Chondrocyte (in vitro differentiated cells): ENCODE measurements around the gene MIPOL1. TPM values are rescaled to one million over a fixed set of nuclear protein-coding genes. Genes with fewer than 3 reads are reported as not detected.
"Not testable (repeated sequence)": the region's sequence is repeated elsewhere in the genome, so short reads cannot be mapped to it uniquely, and the experiment has no call there.

Experiments used
- DNase-seq: peaks from one replicate; pipeline ENCODE4 v3.0.0; 2021; ENCODE audit warnings: mixed read lengths, low spot score
- H3K27ac Mint-ChIP-seq: one replicate; pipeline ENCODE4 v1.8.0; 2021; ENCODE audit warnings: mild to moderate bottlenecking, moderate library complexity, mixed read lengths; ENCODE audit not compliant: unreplicated experiment
- H3K27me3 Mint-ChIP-seq: 2 replicates; pipeline ENCODE4 v1.8.0; 2021; ENCODE audit warnings: low read depth, mixed read lengths
- H3K36me3 Mint-ChIP-seq: 2 replicates; pipeline ENCODE4 v1.8.0; 2021; ENCODE audit warnings: low read depth, mixed read lengths
- H3K4me1 Mint-ChIP-seq: 2 replicates; pipeline ENCODE4 v1.8.0; 2021; ENCODE audit warnings: low read depth, mild to moderate bottlenecking, mixed read lengths
- H3K4me3 Mint-ChIP-seq: one replicate; pipeline ENCODE4 v1.8.0; 2021; ENCODE audit warnings: mild to moderate bottlenecking, moderate library complexity, mixed read lengths; ENCODE audit not compliant: unreplicated experiment
- H3K9me3 Mint-ChIP-seq: 2 replicates; pipeline ENCODE4 v1.8.0; 2021; ENCODE audit warnings: low read depth, mixed read lengths
- total RNA-seq: library from RNA; stranded (reverse); gene quantifications from 3 replicates; pipeline ENCODE4 v1.2.1, GENCODE V29; 2021
- TF ChIP-seq, protein P1 (sequence below): fragments of 200-600 bp; sonication (generic); IDR thresholded peaks from 2 replicates; pipeline ENCODE4 v1.5.0; 2021; ENCODE audit warnings: antibody characterized with exemption, mild to moderate bottlenecking, moderate library complexity

MIPOL1 gene
- total RNA-seq, 1 donor from 2014 or later = 9.8 TPM

DNA sequence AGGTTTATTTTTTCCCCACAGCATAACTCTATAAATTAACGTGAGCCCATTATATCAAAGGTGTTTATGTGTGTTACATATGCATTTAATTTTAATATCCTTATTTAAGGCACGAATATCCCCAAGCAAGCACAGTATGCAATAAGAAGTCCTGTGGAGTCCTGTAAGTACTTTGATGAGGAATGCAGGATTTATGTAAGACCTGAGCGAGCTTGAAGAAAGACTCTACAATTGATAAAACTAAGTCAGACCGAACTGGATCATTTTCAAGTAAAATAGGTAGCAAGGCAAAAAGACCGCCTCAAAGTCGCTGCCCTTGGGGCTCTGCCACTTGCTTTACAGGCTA, 26.1 kb upstream of the MIPOL1 start:
- no peaks in the 10 kb centered on the region for H3K36me3 Mint-ChIP-seq
- TF ChIP-seq, protein P1, sequence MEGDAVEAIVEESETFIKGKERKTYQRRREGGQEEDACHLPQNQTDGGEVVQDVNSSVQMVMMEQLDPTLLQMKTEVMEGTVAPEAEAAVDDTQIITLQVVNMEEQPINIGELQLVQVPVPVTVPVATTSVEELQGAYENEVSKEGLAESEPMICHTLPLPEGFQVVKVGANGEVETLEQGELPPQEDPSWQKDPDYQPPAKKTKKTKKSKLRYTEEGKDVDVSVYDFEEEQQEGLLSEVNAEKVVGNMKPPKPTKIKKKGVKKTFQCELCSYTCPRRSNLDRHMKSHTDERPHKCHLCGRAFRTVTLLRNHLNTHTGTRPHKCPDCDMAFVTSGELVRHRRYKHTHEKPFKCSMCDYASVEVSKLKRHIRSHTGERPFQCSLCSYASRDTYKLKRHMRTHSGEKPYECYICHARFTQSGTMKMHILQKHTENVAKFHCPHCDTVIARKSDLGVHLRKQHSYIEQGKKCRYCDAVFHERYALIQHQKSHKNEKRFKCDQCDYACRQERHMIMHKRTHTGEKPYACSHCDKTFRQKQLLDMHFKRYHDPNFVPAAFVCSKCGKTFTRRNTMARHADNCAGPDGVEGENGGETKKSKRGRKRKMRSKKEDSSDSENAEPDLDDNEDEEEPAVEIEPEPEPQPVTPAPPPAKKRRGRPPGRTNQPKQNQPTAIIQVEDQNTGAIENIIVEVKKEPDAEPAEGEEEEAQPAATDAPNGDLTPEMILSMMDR = no peak
- H3K27ac Mint-ChIP-seq = peak overlapping the region; percentile 96
- H3K9me3 Mint-ChIP-seq = no peaks in the 10 kb centered on the region
- peak overlapping the region; percentile 96 for H3K4me3 Mint-ChIP-seq
- no peaks in the 10 kb centered on the region for H3K27me3 Mint-ChIP-seq
- no peak for DNase-seq
- H3K4me1 Mint-ChIP-seq = peaks cover 16% of the 10 kb centered on the region

DNA sequence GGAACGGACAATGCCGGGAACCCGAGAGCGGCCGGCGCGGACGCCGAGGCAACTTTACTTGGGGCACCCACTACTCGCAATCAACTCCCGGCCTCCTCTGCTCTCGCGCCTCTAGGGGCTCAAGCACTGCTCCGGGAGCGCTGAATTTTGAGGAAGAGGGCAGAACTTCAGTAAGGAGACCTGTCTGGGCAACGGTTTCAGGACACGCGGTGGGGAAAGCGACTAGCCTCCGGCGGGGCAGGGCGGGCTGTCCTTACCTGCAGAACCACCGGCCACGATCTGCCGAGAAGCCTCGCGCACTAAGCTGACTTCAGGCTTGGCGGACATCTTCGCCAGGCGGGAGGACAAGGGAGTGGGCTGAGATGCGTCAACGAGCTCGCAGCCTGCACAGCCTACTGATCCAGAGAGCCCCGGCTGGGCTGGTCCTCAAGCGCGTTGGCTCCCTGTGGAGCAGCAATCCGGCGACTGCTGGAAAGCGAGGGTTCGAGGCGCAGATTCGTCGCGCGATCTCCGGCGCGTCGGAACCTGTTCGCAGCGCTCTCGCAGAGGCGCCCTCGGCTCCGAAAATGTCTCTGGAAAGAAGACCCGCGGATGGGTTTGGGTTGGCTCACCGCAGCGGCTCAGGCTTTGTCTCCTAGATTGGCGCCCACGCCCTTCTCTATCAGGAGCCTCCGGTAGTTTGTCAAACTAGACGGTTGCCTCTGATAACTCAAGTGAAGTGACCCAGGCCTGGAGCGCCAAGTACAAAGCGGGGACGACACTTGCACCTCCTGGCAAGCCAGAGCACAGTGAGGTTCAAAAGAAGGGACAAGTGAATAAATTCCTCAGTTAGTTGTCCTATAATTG, 25.5 kb upstream of the MIPOL1 start, which contains the start of gene SLC25A21:
TSS of gene SLC25A21 (minus strand) at position 583 of the 846 bp plus-strand sequence.
- no peak for DNase-seq
- Mint-ChIP-seq H3K36me3 (no peaks in the 10 kb centered on the region), H3K4me3 (peak within 1 kb of the TSS; percentile 96), H3K27ac (peak within 1 kb of the TSS; percentile 96), H3K27me3 (no peaks in the 10 kb centered on the region), H3K4me1 (peaks cover 16% of the 10 kb centered on the region), H3K9me3 (no peaks in the 10 kb centered on the region)
- TF ChIP-seq, protein P1 = peak; percentile 48

DNA sequence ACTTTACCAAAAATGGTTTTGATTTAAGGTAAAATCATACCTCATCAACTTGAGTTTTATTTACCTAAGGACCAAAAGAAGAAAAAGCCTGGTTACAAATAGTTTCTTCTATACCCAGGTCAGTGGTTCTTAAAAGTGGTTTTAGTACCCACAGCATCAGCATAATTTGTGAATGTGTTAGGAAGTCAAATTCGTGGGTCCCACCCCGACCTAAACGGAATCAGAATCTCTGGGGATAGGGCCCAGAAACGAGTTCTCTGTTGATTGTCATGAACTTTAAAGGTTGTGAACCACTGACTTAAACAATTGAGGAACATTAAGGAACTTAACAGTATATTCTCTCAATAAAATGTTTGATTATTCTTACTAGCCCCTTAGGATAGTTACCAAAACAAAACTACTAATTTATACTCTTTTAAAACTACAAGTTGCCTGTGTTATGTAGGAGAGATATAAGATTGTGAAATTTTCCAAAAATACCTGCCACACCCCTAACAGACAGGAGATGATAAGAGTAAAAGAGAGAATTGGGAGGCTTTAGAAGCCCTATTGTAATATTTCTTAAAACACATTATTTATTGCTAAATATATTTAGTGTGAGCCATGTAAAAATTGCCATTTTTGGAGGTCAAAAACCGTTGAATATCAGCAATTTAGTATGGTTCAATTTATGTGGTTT, 24.7 kb upstream of the MIPOL1 start:
- H3K9me3 Mint-ChIP-seq = no peaks in the 10 kb centered on the region
- DNase-seq = no peak
- no peaks in the 10 kb centered on the region for H3K27me3 Mint-ChIP-seq
- TF ChIP-seq, protein P1 = no peak
- H3K36me3 Mint-ChIP-seq = no peaks in the 10 kb centered on the region
- H3K27ac Mint-ChIP-seq = no peak overlapping the region
- peaks cover 16% of the 10 kb centered on the region for H3K4me1 Mint-ChIP-seq
- peak overlapping the region; percentile 96 for H3K4me3 Mint-ChIP-seq

DNA sequence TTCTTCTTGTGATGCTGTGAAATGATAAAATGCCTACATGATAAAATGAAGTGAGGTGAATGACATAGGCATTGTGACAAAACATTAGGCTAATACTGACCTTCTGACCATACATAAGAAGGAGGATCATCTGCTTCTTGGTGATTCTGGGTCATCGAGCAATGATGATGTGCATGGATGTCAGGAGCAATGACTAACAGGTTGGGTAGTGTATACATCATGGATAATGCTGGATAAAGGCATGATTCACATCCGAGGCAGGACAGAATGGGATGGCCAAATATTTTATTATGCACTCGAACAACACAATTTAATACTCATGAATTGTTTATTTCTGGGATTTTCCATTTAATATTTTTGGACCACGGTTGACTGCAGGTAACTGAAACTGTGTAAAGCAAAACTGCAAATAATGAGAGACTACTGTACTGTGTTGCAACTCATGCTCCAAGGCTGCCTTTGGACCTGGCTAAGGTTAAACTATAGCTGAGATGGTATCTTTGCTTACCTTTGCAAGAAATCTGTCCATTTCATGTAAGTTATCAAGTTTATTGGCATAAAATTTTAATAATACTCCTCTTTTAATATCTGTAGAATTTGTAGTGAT, 17.7 kb upstream of the MIPOL1 start:
- no peaks in the 10 kb centered on the region for H3K36me3 Mint-ChIP-seq
- H3K4me1 Mint-ChIP-seq = no peaks in the 10 kb centered on the region
- DNase-seq = no peak
- H3K27ac Mint-ChIP-seq = no peak overlapping the region
- peaks cover 2% of the 10 kb centered on the region for H3K27me3 Mint-ChIP-seq
- H3K9me3 Mint-ChIP-seq = peaks cover 2% of the 10 kb centered on the region
- H3K4me3 Mint-ChIP-seq = no peak overlapping the region
- TF ChIP-seq, protein P1 = no peak

DNA sequence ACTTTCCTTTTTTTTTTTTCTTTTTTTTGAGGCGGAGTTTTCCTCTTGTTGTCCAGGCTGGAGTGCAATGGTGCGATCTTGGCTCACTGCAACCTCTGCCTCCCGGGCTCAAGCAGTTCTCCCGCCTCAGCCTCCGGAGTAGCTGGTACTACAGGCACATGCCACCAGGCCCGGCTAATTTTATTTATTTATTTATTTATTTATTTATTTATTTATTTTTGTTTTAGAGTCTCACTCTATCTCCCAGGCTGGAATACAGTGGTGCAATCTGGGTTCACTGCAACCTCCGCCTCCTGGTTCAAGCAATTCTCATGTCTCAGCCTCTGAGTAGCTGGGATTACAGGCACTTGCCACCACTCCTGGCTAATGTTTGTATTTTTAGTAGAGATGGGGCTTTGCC, 16.9 kb upstream of the MIPOL1 start:
- not testable (repeated sequence) for H3K4me3 Mint-ChIP-seq, H3K36me3 Mint-ChIP-seq, H3K27ac Mint-ChIP-seq, H3K4me1 Mint-ChIP-seq, DNase-seq, H3K27me3 Mint-ChIP-seq, H3K9me3 Mint-ChIP-seq
